Left lobe of liver (tissue), 2 donors: ENCODE results near the gene DNAJC17. TPM values are rescaled to one million over a fixed set of nuclear protein-coding genes. Genes with fewer than 3 reads are reported as not detected.
A peak's percentile ranks its signal among the peaks of the same experiment; 100 is the strongest.

Source experiments
- ATAC-seq: fragments of 200-7000 bp; cut with Tn5 transposase; one replicate; pipeline ENCODE4 v1.9.1; 2020; ENCODE audit warnings: mild to moderate bottlenecking, moderate library complexity
- DNase-seq: peaks from one replicate; pipeline ENCODE4 v3.0.0-alpha.2; 2020; ENCODE audit warnings: low spot score
- total RNA-seq: library from RNA; stranded (reverse); gene quantifications from one replicate; pipeline ENCODE4 v1.2.1, GENCODE V29; 2021
- donor health status: DM: no; HTN: no; CAD: no; lungs with moderate emphysema.
- donor health status: DM: no; HTN: yes; CAD: no.

DNAJC17 gene
- total RNA-seq, 1 donor from 2014 or later: 31.3 TPM

DNA sequence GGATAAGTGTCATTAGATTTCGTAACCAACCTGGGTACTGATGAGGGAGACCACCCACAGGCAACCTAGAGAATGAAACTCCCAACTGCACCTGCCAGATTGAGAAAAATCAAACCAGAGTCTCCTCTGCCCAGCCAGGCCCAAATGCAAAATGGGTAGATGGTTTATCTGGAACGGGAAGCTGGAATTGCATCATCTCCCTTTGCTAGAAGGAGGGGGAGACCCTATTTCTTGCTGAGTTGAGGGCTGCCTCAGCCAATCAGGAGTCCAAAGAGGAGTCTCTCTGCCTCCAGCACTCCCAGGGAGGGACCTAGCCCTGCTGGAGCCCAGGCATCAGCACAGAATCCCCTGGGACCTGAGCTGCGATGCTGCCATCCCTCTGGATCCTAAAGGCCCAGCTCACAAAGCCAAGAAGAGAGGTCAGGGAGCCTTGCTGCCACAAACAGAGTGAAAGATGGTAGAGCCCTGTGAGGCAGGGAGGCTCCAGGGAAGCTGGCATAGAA lies 60.3 kb downstream of the DNAJC17 start:
- DNase-seq: no peak
- ATAC-seq: no peak

DNA sequence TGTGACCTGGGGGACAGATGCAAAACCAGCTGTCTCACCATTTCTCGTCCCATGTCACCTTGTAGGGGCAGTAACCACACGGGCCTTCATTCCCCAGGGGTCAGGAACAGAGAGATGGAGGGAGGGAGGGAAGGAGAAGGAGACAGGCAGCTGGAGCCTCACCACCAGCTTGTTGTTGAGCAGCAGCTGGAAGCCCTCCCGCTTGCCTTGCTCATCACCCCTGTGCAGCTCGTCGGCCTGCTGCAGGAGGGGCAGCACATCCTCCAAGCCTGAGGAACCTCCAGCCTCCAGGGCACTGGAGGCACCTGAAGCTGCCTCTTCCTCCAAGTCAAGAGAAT lies 62.5 kb downstream of the DNAJC17 start:
- ATAC-seq: no peak
- DNase-seq: no peak

DNA sequence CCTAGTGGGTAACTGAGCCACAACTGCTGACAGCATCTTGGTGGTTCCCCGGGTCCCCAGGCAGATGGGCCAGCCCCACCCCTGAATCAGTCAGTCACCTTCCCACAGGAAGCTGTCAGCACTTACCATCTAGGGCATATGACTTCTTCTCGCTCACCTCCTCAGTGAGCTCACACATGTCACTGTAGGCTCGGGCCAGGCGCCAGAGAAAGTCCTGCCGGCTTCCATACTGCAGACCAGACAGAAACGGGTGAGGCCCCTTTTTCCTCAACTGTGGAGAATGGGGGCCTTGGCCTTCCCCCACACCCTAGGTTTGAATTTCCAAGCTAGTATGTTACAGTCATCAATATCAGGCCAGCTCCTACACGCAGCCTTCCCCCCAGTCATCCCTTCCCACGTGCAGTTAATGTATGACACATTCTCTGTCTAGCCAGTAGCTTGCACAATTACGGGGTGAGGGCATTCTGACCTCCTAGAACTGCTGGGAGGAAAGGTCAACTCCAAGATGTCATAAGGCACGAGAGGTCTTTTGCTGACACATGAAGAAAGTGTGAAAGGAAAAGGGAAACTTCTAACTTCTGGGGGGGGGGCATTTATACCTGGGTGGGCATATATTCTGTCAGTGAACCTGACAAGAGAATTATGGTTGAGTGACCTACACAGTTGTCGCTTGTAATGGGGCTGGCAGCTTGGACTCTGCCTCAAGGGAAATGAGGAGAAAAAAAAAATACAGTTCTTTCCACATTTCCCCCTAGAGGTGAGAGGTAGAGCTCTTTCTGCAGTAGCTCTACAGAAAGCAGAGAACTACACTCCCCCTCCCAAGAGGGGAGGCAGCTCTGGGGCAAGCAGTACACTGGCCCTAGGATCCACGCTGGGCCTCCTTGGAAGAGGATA lies 63.1 kb downstream of the DNAJC17 start:
- DNase-seq: peak; percentile 68
- ATAC-seq: peak; percentile 76

DNA sequence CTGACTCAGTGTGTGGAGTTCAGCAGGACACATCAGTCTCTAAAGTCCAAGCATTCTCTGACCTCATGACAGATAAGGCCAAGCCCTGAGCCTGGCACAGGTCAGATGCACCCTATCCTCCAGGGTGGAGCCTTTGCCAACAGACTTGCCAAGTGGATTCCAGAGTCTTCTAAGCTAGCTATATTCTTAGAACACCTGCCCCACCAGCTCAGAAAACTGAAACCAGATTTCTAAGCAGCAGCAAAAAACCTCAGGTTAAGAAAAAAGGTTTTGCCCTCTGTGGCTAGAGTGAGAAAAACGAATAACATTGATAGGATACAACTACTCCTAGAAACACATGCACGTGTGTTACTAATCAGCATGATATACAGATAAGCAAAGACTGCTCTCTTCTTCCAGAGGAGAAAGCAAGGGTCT lies 63.8 kb downstream of the DNAJC17 start:
- ATAC-seq (peak; percentile 83), DNase-seq (peak; percentile 75)

- DNase-seq (no peak), ATAC-seq (no peak)
Observed at GRCh38 chr15:40739854-40740253, 67.4 kb downstream of the DNAJC17 start.

GRCh38 chr15:40739047-40739446 lies 68.2 kb downstream of the DNAJC17 start:
- ATAC-seq (no peak), DNase-seq (no peak)

DNA sequence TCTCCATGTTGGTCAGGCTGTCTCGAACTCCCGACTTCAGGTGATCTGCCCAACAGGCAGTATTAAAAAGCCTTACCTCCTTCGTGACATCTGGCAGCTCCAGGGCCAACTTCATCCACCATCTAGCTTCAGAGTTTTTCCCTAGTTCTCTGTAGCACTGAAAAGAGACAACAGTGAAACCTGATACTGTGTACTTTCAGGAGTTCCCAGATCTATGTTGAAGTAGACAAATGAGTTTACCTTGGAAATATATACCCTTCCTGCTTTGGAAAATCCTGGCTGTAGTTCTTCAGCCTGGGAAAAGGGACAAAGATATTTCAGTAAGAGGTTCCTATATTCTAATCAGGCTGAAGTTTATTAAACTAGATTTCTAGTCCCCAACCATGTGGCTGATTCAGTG lies 70.2 kb downstream of the DNAJC17 start:
- DNase-seq (no peak), ATAC-seq (no peak)

- no peak for DNase-seq
- no peak for ATAC-seq
Observed at GRCh38 chr15:40736575-40736974, 70.7 kb downstream of the DNAJC17 start.

DNA sequence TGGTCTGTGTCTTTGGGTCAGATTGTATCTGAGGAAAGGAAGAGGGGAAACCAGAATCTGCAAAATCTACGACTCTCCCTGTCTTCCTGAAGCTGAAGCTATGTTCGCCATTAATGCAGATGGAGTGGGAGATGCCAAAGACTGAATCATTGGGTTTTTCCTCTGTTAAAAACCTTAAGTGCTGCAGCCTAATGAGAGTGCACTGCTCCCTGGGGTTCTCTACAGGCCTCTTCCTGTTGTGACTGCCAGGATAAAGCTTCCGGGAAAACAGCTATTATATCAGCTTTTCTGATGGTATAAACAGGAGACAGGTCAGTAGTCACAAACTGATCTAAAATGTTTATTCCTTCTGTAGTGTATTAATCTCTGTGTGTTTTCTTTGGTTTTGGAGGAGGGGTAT lies 76.2 kb downstream of the DNAJC17 start:
- no peak for DNase-seq
- ATAC-seq: no peak

DNA sequence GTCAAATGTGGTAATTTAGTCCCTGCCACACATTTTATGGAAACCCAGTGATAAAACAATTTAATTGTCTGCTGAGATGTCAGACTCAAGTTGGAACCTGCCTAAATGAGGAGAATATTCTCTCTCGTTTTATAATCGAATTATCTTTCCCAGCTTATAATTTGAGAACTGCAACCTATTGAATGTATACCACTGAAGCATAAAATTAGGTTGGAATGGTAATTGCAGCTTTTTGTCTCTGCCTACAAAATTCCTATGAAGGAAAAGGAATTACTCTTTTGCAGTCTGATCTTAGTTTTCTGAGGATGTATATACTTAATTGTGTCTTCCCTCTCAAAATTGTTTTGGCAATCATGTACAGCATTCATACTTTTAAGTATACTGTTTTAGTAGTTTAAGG lies 83.4 kb downstream of the DNAJC17 start:
- DNase-seq: no peak
- ATAC-seq: no peak

DNA sequence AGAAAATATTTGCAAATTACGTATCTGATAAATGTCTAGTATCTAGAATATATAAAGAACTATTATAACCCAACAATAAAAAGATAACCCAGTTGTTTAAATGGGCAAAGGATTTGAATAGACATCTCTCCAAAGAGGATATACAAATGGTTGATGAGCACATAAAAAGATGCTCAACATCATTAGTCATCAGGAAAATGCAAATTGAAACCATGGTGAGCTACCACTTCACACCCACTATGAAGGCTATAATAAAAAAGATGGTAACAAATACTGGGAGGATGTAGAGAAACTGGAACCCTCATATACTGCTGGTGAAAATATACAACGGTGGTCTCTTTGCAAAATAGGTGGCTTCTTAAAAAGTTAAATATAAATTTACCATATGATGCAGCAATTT lies 84.3 kb downstream of the DNAJC17 start:
- ATAC-seq: no peak
- DNase-seq: no peak

GRCh38 chr15:40722354-40722753 lies 84.9 kb downstream of the DNAJC17 start:
- no peak for DNase-seq
- ATAC-seq: no peak

DNA sequence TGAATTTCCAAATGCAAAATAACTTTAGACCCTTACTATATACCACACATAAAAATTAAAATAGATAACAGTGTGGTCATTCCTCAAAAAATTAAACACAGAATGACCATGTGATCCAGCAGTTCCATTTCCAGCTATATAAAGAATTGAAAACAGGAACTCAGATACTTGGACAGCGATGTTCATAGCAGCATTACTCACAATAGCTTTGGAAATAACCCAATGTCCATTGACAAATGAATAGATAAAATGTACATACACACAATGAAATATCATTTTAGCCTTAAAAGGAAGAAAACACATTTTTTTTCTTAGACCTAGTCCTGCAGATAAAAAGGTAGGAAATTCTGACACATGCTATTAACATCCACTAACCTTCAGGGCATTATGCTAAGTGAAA lies 85.6 kb downstream of the DNAJC17 start:
- no peak for ATAC-seq

DNA sequence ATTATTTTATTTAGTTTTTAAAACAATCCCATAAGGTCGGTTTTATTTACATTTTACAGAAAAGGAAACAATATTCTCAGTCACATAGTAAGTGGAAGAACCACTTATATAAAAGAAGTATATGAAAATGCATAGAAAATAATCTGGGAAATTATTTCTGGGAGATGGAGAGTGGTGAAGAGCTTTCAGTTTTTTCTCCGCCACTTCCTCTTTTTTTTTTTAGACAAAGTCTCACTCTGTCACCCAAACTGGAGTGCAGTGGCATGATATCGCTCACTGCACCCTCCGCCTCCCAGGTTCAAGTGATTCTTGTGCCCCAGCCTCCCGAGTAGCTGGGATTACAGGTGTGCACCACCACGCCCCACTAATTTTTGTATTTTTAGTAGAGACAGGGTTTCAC lies 91.1 kb downstream of the DNAJC17 start:
- DNase-seq (no peak), ATAC-seq (no peak)

More for the DNA sequence above, 85.6 kb downstream of the DNAJC17 start:
- no peak for DNase-seq

Other genes starting within 250 kb of the DNAJC17 start
- 6.5 TPM for gene CCDC32, start 242.4 kb downstream of the DNAJC17 start, total RNA-seq
- 7.4 TPM for gene RPUSD2, start 238.2 kb downstream of the DNAJC17 start, total RNA-seq
- gene KNL1, start 213.2 kb downstream of the DNAJC17 start, total RNA-seq: 1.7 TPM
- 0.38 TPM for gene RAD51, start 112.3 kb downstream of the DNAJC17 start, total RNA-seq
- gene RMDN3, start 52.2 kb downstream of the DNAJC17 start, total RNA-seq: 47.3 TPM
- 106 TPM for gene GCHFR, start 43.4 kb downstream of the DNAJC17 start, total RNA-seq
- 1.0 TPM for gene C15orf62, start 37.5 kb downstream of the DNAJC17 start, total RNA-seq
- 19.9 TPM for gene ZFYVE19, start 384 bp downstream of the DNAJC17 start, total RNA-seq
- gene PPP1R14D, start 21.2 kb upstream of the DNAJC17 start, total RNA-seq: not detected
- gene SPINT1, start 36.6 kb upstream of the DNAJC17 start, total RNA-seq: 1.6 TPM
- gene RHOV, start 66.8 kb upstream of the DNAJC17 start, total RNA-seq: not detected
- gene VPS18, start 87.0 kb upstream of the DNAJC17 start, total RNA-seq: 10.3 TPM
- gene DLL4, start 121.9 kb upstream of the DNAJC17 start, total RNA-seq: 3.7 TPM
- 1.1 TPM for gene CHAC1, start 146.0 kb upstream of the DNAJC17 start, total RNA-seq